GDM1 (cell line): ENCODE measurements around the gene DENND2D.
"Not testable (repeated sequence)": the region's sequence is repeated elsewhere in the genome, so short reads cannot be mapped to it uniquely, and the experiment has no call there.

Experiments used
- DNase-seq: peaks from one replicate; lab custom pipeline; 2025; lab: John Stamatoyannopoulos, UW

DENND2D gene

DNA sequence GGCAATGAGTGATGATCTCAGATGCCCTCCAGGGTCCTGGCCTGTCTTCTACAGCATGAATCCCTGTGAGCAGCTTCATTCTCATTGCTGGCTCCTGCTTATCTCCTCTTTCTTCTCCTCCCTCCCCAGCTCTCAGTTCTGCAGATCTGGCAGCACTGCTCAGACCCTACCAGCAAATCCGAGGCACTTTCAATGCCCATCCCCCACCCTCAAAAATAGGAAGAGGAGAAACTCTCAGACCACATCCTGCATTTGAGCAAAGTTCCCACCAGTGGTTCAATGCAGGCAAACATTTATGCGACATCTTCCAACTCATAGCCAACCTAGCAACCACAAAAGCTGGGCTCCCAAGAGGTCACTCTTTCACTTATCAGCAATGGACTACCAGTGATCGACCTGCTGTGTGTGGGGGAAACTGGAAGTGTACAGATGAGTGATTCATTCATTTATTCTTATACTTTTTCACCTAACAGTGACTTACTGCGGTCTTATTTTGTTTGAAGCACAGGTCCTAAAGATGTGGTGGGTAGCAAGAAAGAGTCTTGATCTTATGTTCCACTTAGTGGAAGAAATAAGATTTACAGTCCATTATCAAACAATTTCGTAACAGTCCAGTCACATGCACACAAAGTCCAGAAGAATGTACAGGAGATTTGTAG is 21.3 kb upstream of the DENND2D start:
- peak; percentile 92 for DNase-seq

DNA sequence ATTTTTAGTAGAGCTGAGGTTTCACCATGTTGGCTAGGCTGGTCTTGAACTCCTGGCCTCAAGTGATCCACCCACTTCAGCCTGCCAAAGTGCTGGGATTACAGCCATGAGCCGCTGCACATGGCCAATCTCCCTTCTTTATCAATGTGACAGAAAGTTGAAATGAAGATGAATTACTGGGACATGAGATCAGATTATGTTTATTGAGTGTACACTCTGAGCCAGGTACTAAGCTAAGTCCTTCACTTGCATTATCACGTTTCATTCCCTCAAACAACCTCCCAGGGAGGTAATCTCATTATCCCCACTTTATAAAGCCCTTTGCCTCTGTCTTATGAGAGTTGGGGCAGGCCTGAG is 20.8 kb upstream of the DENND2D start:
- DNase-seq = no peak

DNA sequence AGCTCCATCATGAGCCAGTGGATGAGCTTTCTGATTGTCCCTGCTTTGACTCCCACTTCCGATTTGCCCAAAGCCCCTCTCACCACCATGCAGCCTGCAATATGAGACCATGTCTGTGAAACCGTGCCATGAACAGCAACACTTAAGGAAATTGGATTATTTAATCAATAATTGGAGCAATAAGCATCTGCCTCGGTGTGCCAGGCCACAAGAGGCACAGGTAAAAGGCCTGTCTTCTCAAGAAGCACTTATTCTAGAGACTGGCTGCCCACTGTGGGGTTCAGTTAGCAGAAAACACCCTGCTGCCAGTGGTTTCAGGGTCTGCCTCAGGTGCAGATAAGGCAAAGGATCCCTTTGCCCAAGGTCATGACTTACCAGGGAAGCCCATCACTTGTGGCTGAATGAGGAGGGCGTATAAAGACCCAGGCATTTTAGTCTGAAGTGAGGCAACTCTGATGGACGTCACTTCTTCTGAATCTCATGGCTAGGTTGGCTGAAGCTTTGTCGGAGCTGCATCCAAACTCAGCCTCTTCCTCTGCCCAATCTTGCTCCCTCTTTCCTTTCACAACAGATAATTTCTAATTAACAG is 19.9 kb upstream of the DENND2D start:
- DNase-seq = no peak

DNA sequence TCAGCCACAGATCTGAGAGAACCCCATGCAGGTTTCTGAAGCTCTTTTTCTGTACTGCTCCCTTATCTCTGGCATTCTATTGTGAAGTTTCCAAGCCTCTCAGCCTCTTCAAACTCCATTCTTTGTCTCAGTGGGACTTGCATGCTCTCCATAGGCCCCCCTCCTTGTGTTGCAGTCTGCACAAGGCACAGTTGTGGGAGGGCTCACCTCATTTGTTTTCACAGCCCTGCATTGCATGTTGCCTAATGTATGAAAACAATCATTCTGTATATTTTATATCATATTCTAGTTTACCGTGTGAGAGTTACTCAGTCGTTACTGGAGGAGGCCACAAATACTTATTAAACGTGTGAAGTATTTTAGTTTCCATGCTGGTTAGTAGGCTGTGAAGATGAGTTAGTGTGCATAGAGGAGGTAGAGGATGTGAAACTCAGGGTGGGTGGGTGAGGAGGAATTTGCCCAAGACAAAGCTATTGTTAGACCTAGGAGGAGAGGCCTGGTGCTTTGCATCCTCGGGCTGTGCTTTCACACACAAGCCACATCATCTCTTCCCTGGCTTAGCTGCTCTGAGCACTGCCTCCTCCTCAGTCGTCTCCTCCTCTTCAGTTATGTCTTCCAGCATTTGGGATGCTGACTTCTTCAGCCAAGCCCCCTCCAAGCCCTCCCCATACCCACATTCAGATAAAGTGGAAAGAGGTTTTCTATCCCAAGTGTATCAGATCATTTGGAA is 19.3 kb upstream of the DENND2D start:
- no peak for DNase-seq

DNA sequence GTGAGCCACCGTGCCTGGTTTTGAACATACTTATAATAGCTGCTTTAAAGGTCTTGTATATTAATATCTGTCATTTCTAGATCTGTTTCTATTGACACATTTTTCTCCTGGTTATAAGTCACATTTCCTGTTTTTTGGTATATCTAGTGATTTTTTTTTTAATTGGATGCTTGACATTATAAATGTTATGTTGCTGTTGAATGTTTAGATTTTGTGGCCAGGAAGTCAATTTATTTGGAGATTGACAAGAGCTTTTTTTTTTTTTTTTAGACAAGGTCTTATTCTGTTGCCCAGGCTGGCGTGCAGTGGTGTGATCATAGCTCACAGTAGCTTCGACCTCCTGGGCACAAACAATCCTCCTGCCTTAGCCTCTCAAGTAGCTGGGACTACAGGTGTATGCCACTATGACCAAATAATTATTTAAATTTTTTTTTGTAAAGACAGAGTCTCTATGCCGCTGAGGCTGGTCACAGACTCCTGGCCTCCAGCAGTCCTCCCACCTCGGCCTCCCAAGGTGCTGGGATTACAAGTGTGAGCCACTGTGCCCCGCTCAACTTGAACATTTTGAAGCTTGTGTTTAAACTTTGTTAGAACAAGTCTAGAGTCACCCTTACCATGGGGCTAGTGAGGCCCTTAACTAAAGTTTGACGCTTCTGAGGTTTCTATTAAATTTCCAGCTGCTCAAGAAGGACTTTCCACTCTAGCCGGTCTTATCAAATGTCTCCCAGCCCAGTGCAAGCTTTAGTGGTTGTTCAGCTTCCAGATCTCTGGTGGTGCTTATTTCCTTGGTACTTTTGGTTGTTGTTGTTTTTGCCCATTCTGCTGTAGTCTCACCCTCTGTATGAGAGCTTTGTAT is 18.5 kb upstream of the DENND2D start:
- no peak for DNase-seq

DNA sequence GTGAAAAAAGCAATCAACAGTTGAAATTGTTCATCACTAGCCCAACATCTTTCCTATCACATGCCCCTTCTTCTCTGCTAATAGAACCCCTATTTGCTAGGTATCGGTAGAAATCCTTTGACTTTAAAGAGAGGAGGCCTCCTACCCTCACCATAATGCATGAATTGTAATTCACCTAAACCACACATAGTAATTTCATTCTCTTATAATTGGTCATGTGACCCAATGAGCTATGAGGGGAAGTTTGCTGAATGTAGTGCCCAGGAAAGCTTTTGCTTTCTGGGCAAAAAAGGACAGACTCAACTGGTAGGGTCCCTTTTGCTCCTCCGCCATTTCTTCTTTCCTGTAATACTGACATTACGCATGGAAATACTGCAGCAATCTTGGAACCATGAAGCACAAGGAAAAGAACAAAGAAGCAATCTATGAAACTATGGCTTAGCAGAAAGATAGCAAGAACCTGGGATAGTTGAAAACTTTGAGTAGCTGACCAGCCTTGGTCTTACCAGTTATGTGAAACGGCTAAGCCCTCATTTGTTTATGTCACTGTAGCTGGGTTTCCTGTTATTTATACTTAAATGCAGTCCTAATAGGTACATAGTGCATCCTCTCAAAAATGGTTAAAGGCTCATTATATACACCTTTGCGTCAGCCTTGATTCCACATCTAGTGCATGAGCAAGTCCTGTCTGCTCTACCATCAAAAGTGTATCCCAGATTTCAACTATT is 16.9 kb upstream of the DENND2D start:
- DNase-seq = no peak

DNA sequence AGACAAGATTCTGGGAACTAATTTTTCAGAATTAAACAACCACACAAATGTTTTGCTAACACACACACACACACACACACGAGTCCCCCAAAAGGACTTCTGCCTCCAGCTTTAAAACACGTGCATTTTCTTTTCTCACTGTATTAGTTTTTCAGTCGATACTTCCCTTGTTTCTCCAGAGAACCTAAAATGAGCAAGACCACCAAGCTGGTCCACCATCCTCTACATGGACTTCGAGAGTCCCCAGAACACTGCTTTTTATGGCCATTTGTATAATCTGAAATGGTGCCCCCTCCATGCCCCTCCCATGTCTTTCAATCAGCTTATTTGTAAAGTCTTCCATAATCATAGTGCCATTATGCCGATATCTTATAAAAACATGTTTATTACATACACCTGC is 16.3 kb upstream of the DENND2D start:
- DNase-seq = no peak

DNA sequence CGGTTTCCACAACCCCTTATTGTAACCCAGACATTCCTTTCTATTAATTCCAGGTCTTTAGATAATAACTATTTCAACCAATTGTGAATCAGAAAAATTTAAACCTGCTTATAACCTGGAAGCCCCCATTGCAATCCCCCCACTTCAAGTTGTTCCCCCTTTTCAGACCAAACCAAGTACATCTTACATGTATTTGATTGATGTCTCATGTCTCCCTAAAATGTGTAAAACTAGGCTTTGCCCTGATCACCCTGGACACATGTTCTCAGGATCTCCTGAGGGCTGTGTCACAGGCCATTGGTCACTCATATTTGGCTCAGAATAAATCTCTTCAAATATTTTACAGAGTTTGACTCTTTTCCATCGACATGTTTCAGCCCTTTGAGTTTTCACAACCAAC is 14.8 kb upstream of the DENND2D start:
- DNase-seq = not testable (repeated sequence)

DNA sequence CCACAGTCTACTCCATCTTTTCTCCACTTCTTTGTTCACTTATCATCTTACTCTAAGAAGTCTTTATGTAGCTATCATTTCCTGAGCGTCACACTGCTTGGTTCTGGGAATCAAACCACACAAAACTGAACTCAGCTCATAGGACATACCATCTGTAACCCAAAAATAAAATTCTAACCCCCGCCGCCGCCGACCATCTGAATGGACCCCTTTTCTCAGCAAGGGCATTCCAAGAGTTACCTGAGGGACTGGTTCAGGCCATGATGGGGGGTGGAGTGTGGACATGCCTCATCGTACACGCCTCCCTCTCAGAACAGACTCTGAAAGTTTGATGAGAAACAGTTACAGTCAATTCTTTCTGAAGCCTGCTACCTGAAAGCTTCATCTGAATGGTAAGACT is 14.4 kb upstream of the DENND2D start:
- no peak for DNase-seq

DNA sequence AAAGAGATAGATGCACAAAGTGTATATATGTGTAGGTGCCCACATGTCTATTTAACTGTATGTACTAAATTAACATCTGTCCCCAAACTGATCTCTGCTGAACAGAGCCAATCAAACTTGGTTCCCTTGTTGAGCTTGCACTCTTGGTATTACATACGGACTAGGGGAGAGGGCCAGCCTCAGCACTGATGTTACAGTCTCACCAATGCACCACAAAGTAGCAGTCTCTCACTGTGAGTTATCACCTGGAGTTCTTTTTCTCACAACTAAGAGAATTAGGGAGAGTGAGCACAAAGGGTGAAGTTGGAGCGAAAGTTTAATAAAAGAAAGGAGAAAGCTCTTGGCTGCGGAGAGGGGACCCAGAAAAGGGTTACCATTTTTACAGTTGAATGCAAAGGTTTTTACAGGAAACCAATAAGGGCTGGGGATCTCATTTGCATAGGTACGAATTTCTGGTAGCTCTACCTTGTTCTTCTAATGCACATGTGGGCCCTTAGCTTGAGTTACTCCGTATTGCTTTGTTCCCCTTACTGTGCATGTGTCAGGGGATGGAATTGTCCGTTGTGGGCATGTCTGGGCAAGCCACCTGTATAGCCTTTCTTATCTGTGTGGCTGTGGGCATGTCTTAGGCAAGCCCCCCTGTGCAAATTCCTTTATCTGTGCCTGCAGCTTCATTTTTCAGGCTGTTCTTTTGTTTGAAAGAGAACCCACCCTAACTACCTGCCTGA is 13.8 kb upstream of the DENND2D start:
- peak; percentile 75 for DNase-seq

DNA sequence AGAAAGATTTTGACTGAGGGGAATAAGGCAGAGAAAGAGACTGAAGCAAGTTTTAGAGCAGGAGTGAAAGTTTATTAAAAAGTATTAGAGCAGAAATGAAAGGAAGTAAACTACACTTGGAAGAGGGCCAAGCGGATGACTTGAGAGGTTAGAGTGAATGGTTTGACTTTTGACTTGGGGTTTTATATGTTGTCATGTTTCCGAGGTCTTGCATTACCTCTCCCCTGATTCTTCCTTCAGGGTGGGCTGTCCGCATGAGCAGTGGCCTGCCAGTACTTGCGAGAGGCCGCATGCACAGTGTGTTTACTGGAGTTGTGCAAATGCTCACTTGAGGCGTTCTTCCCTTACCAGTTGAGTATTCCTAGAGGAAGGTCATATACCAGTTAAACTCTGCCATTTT is 13.0 kb upstream of the DENND2D start:
- DNase-seq = no peak

DNA sequence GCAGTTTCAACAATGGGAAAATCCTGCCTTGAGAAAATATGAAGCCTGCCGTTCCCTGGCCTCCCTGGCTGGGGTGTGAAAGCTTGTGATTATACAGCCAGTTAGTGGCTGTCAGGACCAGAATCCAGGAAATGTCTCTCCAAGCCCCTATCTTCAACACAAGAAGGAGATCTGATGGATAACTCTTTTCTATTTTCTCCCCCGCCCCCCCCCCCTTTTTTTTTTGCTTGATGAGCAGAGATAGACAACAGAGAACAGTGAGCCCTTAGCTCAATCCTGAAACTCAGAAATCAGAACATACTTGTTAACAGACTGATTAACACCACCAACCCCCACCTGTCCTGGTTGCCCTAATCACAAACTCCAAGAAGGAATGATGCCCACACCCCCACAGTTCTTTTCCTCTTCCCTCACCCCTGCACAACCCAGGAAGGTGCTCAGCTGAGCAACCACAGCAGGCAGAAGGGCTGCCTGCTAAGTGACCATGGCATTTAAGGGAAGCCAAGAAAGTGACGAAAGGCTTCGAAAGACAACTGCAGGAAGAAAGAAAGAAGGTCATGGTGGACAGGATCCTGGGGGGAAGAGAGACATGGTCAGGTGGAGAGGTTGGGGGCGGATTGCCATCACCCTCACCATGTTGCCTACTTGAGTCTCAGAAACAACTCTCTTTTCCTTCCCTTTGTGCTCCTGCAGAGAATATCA is 12.3 kb upstream of the DENND2D start:
- no peak for DNase-seq

DNA sequence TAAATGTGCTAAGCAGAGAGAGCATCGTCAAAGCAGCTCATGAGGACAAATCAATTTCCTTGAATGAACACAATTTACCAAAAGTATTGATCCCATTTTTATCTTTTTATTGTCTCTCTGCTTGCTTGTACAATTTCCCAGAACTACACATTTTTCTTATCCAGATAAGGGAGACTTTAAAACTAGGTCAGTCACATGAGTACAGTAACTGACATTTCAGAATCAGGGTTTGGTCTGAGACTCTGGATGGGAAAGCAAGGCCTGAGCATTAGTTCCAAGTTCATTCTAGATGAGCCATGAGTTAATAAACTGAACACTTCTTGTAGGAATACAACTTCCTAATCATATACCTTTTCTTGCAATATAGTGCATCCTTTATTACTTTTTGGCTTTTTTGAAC is 11.5 kb upstream of the DENND2D start:
- no peak for DNase-seq

DNA sequence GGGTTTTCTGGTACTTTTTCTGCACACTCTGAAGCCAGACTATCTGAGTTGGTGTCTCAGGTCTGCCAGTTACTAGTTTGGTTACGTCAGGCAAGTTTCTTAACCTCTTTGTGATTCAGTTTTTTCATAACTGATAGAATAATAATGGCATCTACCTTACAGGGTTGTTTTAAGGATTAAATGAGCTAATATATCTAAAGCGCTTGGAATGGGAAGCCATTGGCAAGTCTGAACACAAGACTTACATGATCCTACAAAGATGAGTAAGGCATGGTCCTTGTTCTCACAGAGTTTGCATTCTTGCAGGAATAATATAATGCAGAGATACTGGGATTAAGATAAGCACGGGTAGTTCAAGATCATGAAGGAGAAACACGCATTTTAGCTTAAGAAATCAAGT is 9.2 kb upstream of the DENND2D start:
- DNase-seq = no peak

DNA sequence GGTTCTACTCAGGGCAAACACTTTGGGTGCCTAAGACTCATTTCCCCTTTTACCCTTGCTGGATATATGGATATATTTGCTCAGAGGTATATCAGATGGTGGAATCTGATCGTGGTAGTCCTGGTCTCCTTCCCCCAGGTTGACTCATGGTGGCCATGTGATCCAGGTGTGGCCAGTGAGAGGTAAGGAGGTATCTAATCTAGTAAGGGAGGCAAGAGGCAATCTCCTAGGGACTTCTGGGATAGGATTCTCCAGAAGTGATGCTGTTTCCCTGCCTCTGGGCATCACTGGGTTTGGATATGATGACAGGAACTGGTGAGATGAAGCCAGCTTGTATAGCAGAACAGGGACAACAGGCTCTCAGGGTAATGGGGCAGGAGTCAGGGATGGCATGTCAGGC is 8.5 kb upstream of the DENND2D start:
- DNase-seq = no peak

DNA sequence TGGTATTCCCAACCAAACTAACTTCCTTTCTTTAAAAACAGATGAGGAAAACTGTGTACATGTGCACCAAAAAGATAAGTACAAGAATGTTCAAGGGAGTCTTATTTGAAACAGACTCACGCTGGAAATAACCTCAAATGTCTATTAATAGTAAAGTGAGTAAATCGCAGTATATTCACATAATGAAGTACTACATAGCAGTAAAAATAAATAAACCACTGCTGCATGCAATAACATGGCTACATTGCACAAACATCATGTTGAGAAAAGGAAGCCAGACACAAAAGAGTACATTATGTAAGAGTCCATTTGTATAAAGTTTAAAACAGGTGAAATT is 5.2 kb upstream of the DENND2D start:
- no peak for DNase-seq

DNA sequence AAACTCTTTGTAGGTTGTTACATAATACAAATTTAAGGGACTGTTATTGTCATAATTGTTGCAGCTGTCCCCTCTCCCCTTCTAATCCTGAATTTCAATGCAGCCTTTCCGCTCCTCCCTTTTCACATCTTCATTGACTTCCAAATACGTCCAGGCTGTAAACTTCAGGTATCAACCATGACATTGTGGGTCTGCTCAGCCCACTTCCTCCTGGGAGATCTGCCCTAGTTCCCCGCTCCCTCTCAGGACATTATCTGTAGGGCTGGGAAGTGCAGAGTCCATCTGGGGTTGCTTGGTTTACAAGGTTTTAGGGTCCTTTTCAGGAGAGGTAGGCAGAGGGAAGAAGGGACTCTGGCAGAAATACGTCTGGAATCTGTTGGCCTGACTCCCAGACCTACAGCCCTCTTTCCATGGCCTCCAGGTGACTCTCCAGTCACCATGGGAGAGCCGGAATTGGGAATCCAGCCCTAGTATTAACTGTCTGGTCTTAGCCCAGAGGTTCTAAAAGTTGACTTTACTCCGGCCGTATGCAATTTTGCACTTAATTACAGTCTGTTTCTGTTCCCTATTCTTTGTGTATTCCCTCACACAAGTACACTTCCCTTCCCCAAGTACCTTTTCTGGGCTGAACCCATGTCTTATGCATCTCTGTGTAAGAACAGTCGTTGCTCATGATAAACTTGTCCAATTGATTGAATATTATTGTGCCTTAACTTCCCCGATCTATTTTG is 4.7 kb upstream of the DENND2D start:
- peak; percentile 38 for DNase-seq

DNA sequence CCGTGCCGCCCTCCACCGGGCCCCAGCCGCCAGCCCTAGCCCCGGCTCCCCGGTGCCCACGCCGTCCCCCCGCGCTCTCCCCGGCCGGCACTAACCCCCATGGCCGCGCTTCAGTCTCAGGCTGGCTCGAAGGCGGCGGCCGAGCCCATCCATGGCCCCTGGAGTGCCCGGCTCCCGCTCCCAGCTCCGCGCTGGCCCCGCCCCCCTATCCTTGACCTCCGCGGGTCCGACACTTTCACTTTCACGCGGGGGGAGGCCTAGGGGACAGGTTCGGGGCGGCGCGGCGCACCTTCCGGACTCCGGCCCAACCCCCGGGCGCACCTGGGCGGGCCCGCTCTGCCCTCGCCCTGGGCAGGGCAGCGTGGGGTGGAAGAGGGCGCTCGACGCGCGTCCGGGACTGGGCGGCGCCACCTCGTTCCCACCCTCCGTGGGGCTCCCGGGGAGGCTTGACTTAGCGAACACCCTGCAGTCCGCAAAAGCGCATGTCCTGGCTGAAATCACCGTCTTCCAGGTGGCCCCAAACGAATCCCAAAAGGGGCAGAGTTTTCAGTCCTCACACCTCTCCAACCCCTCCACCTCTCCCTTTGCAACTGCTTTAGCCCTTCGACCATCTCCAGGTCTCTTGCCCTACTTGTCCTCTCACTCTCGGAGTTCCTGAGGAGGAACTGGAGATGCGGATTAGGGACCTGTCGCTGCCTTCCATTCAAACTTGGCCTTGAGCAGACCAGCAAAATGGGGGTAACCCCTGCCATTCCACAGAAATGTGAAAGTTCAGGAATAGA is 3.9 kb upstream of the DENND2D start:
- peak; percentile 73 for DNase-seq

DNA sequence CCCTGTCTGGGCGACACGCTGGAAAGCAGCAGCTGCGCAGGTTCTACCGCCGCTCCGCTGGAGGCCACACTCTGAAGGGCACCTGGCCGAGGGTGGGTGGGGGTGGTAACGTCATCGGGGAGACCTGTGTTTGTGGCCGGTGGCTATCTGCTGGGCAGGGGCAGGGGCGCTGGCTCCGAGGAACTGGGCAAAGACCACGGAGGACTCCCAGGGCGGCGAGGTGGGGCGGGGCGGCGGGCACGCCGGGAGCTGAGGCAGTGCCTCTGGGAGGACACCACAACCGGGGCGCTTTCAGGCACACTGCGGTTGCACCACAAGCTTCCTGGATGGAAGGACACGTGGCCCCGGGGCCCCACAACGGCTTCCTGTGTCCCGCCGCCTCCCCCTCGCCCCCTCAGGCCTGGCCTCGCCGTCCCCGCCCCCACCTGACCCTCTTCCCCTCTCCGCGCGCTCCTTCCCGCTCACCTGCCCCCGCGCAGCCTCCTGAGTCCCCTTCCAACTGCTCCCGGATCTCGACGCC is 3.3 kb upstream of the DENND2D start:
- peak; percentile 93 for DNase-seq
